WTC11 (cell line): ENCODE measurements around the gene PRPSAP2. TPM values are rescaled to one million over a fixed set of nuclear protein-coding genes. Genes with fewer than 3 reads are reported as not detected.

Source experiments
- ATAC-seq: fragments of 200-7000 bp; cut with Tn5 transposase; 2 replicates; pipeline ENCODE4 v1.10.0; 2021; ENCODE audit warnings: mild to moderate bottlenecking, moderate library complexity
- CTCF ChIA-PET: fragments of 300-600 bp; sonication (Branson Sonifier 250); formaldehyde crosslinking; loops from one replicate; lab custom pipeline; 2021; ENCODE audit warnings: antibody characterized with exemption; lab: Charles Lee
- POLR2A ChIA-PET: fragments of 350-600 bp; sonication (Branson Sonifier 250); formaldehyde crosslinking; loops from one replicate; lab custom pipeline; 2021; ENCODE audit warnings: antibody characterized with exemption; lab: Charles Lee
- DNase-seq: peaks from one replicate; pipeline ENCODE4 v3.0.0; 2021; ENCODE audit warnings: low spot score
- H3K27ac Mint-ChIP-seq: 2 replicates; pipeline ENCODE4 v1.8.0; 2021; ENCODE audit warnings: mixed read lengths
- H3K27me3 Mint-ChIP-seq: 2 replicates; pipeline ENCODE4 v1.8.0; 2021; ENCODE audit warnings: low read depth, mild to moderate bottlenecking, moderate library complexity, mixed read lengths
- H3K36me3 Mint-ChIP-seq: 2 replicates; pipeline ENCODE4 v1.8.0; 2021; ENCODE audit warnings: mixed read lengths
- H3K4me1 Mint-ChIP-seq: 2 replicates; pipeline ENCODE4 v1.8.0; 2022; ENCODE audit warnings: mixed read lengths
- H3K4me3 Mint-ChIP-seq: 2 replicates; pipeline ENCODE4 v1.8.0; 2021; ENCODE audit warnings: mild to moderate bottlenecking, moderate library complexity, mixed read lengths
- H3K9me3 Mint-ChIP-seq: 2 replicates; pipeline ENCODE4 v1.8.0; 2021; ENCODE audit warnings: mixed read lengths
- CBFB ChIP-seq: sonication (generic); formaldehyde crosslinking; IDR thresholded peaks from 2 replicates; pipeline ENCODE4 v1.8.1; 2022; ENCODE audit warnings: mild to moderate bottlenecking, low read depth, missing genetic modification reagents
- EMX1 ChIP-seq: fragments of 250-450 bp; sonication (Bioruptor Pico); IDR thresholded peaks from 2 replicates; pipeline ENCODE4 v1.8.0; 2021; ENCODE audit warnings: mild to moderate bottlenecking
- GRHL2 ChIP-seq: fragments of 250-450 bp; sonication (Bioruptor Pico); IDR thresholded peaks from 2 replicates; pipeline ENCODE4 v1.8.0; 2022; ENCODE audit warnings: mild to moderate bottlenecking, moderate library complexity; ENCODE audit not compliant: insufficient replicate concordance, severe bottlenecking
- IRF2 ChIP-seq: sonication (generic); formaldehyde crosslinking; IDR thresholded peaks from 2 replicates; pipeline ENCODE4 v1.8.0; 2022; ENCODE audit warnings: low read depth, missing genetic modification reagents, borderline replicate concordance
- MXD4 ChIP-seq: fragments of 250-450 bp; sonication (Bioruptor Pico); IDR thresholded peaks from 2 replicates; pipeline ENCODE4 v1.8.0; 2021; ENCODE audit warnings: mild to moderate bottlenecking, moderate library complexity, borderline replicate concordance
- NFE2L1 ChIP-seq: sonication (generic); formaldehyde crosslinking; IDR thresholded peaks from 2 replicates; pipeline ENCODE4 v1.8.1; 2023; ENCODE audit warnings: missing genetic modification reagents
- OVOL2 ChIP-seq: fragments of 250-450 bp; sonication (Bioruptor Pico); IDR thresholded peaks from 2 replicates; pipeline ENCODE4 v1.9.0; 2021; ENCODE audit warnings: mild to moderate bottlenecking, borderline replicate concordance
- SP1 ChIP-seq: sonication (generic); formaldehyde crosslinking; conservative IDR thresholded peaks from 2 replicates; pipeline ENCODE4 v1.8.1; 2022; ENCODE audit warnings: missing genetic modification reagents
- ZNF232 ChIP-seq: sonication (generic); formaldehyde crosslinking; IDR thresholded peaks from 2 replicates; pipeline ENCODE4 v1.8.0; 2022; ENCODE audit warnings: mild to moderate bottlenecking, missing genetic modification reagents
- ZNF281 ChIP-seq: sonication (generic); formaldehyde crosslinking; IDR thresholded peaks from 2 replicates; pipeline ENCODE4 v1.8.0; 2023; ENCODE audit warnings: mild to moderate bottlenecking, missing genetic modification reagents
- ZNF317 ChIP-seq: sonication (generic); formaldehyde crosslinking; IDR thresholded peaks from 2 replicates; pipeline ENCODE4 v1.8.1; 2023; ENCODE audit warnings: low read depth, mild to moderate bottlenecking, moderate library complexity, missing genetic modification reagents, borderline replicate concordance
- total RNA-seq: library from RNA; stranded (reverse); gene quantifications from 3 replicates; pipeline ENCODE4 v1.2.3, GENCODE V29; 2021
- TF ChIP-seq, protein P1 (sequence below): sonication (generic); formaldehyde crosslinking; IDR thresholded peaks from 2 replicates; pipeline ENCODE4 v1.8.0; 2022; ENCODE audit warnings: mild to moderate bottlenecking, missing genetic modification reagents
- TF ChIP-seq, protein P2 (sequence below): fragments of 250-450 bp; sonication (Bioruptor Pico); IDR thresholded peaks from 2 replicates; pipeline ENCODE4 v1.9.0; 2021; ENCODE audit warnings: moderate library complexity, mild to moderate bottlenecking, inconsistent platforms, borderline replicate concordance
- TF ChIP-seq, protein P3 (sequence below): fragments of 250-450 bp; sonication (Bioruptor Pico); conservative IDR thresholded peaks from 2 replicates; pipeline ENCODE4 v1.9.0; 2021; ENCODE audit warnings: mild to moderate bottlenecking
- TF ChIP-seq, protein P4 (sequence below): fragments of 200-600 bp; IDR thresholded peaks from 2 replicates; pipeline ENCODE4 v1.8.0; 2022; ENCODE audit warnings: antibody characterized with exemption
- TF ChIP-seq, protein P5 (sequence below): sonication (generic); formaldehyde crosslinking; IDR thresholded peaks from 2 replicates; pipeline ENCODE4 v1.8.0; 2023; ENCODE audit warnings: missing genetic modification reagents

PRPSAP2 gene
- total RNA-seq, 1 experiment from 2014 or later, result 50.9 TPM

DNA sequence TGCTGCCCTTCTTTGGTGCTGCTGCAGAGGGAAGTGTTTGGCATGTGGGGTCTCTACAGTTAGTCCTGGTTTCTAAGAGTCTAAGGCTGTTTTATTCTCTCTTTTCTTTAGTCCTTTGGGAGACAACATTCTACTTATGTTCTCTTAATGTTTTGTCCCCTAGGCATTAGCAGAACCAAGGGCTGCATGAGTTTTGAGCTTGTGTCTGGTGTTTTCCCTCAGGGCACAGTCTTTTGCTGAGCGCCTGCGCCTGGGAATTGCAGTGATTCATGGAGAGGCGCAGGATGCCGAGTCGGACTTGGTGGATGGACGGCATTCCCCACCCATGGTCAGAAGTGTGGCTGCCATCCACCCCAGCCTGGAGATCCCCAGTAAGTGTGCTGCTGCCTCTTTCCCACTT lies 53.0 kb downstream of the PRPSAP2 start:
- DNase-seq (no peak), ATAC-seq (no peak)
- ChIA-PET CTCF (no interaction called here), POLR2A (no interaction called here)
- Mint-ChIP-seq H3K36me3 (peaks cover 62% of the 10 kb centered on the region), H3K27me3 (no peaks in the 10 kb centered on the region), H3K9me3 (no peaks in the 10 kb centered on the region), H3K4me3 (no peak overlapping the region), H3K27ac (no peak overlapping the region), H3K4me1 (no peaks in the 10 kb centered on the region)
- no peak for TF ChIP-seq ZNF281
- TF ChIP-seq, protein P1, sequence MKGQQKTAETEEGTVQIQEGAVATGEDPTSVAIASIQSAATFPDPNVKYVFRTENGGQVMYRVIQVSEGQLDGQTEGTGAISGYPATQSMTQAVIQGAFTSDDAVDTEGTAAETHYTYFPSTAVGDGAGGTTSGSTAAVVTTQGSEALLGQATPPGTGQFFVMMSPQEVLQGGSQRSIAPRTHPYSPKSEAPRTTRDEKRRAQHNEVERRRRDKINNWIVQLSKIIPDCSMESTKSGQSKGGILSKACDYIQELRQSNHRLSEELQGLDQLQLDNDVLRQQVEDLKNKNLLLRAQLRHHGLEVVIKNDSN (CRISPR knock-in tag), result no peak
- no peak for TF ChIP-seq CBFB (CRISPR knock-in tag)
- no peak for TF ChIP-seq OVOL2 (CRISPR knock-in tag)

- no peaks in the 10 kb centered on the region for H3K4me1 Mint-ChIP-seq
- no peaks in the 10 kb centered on the region for H3K27me3 Mint-ChIP-seq
- ATAC-seq, result no peak
- CTCF ChIA-PET, result no interaction called here
- no peak overlapping the region for H3K27ac Mint-ChIP-seq
- H3K36me3 Mint-ChIP-seq, result peaks cover 50% of the 10 kb centered on the region
- H3K9me3 Mint-ChIP-seq, result no peaks in the 10 kb centered on the region
- H3K4me3 Mint-ChIP-seq, result no peak overlapping the region
- DNase-seq, result no peak
- POLR2A ChIA-PET, result no interaction called here
- TF ChIP-seq GRHL2 (CRISPR knock-in tag), result no peak
- TF ChIP-seq, protein P2, sequence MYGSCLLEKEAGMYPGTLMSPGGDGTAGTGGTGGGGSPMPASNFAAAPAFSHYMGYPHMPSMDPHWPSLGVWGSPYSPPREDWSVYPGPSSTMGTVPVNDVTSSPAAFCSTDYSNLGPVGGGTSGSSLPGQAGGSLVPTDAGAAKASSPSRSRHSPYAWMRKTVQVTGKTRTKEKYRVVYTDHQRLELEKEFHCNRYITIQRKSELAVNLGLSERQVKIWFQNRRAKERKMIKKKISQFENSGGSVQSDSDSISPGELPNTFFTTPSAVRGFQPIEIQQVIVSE (CRISPR knock-in tag), result no peak
- TF ChIP-seq IRF2 (CRISPR knock-in tag), result no peak
- TF ChIP-seq EMX1 (CRISPR knock-in tag), result no peak
- TF ChIP-seq OVOL2 (CRISPR knock-in tag), result no peak
- TF ChIP-seq, protein P3, sequence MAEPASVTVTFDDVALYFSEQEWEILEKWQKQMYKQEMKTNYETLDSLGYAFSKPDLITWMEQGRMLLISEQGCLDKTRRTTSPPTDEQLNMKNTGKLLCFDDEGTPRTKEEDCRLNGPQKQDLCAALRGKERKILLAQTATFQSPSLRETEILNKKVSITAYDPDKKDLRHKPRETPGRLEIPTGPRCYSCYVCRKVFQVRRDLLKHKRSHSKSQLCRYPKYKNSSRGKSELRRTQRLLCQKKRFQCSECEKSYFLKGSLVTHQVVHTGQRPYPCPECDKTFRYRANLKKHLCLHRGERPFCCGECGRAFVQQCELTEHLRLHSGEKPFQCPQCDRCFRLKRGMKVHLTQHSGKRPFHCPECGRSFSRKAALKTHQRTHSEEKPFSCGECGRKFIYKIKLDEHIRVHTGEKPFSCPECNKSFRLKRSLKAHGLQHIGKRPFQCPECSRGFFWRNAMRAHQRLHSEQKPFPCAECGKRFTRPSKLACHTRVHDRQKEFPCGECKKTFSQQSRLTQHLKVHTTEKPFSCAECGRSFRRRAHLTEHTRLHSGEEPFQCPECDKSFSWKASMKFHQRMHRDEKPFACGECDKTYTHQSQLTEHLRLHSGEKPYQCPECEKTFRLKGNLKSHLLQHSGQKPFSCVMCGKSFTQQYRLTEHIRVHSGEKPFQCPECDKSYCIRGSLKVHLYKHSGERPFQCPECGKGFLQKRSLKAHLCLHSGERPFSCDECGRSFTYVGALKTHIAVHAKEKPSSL (CRISPR knock-in tag), result no peak
- no peak for TF ChIP-seq ZNF232 (CRISPR knock-in tag)
- no peak for TF ChIP-seq NFE2L1 (CRISPR knock-in tag)
- no peak for TF ChIP-seq MXD4 (CRISPR knock-in tag)
- no peak for TF ChIP-seq ZNF281
- TF ChIP-seq, protein P4, sequence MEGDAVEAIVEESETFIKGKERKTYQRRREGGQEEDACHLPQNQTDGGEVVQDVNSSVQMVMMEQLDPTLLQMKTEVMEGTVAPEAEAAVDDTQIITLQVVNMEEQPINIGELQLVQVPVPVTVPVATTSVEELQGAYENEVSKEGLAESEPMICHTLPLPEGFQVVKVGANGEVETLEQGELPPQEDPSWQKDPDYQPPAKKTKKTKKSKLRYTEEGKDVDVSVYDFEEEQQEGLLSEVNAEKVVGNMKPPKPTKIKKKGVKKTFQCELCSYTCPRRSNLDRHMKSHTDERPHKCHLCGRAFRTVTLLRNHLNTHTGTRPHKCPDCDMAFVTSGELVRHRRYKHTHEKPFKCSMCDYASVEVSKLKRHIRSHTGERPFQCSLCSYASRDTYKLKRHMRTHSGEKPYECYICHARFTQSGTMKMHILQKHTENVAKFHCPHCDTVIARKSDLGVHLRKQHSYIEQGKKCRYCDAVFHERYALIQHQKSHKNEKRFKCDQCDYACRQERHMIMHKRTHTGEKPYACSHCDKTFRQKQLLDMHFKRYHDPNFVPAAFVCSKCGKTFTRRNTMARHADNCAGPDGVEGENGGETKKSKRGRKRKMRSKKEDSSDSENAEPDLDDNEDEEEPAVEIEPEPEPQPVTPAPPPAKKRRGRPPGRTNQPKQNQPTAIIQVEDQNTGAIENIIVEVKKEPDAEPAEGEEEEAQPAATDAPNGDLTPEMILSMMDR, result no peak
- TF ChIP-seq, protein P1 (CRISPR knock-in tag), result no peak
- no peak for TF ChIP-seq ZNF317 (CRISPR knock-in tag)
- TF ChIP-seq SP1 (CRISPR knock-in tag), result no peak
- TF ChIP-seq, protein P5, sequence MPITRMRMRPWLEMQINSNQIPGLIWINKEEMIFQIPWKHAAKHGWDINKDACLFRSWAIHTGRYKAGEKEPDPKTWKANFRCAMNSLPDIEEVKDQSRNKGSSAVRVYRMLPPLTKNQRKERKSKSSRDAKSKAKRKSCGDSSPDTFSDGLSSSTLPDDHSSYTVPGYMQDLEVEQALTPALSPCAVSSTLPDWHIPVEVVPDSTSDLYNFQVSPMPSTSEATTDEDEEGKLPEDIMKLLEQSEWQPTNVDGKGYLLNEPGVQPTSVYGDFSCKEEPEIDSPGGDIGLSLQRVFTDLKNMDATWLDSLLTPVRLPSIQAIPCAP, result no peak
Observed at GRCh38 chr17:18916816-18917500, 59.0 kb downstream of the PRPSAP2 start.
